ENCODE results near the gene TMEM212.
"Not testable (repeated sequence)": the region's sequence is repeated elsewhere in the genome, so short reads cannot be mapped to it uniquely, and the experiment has no call there.

Gene TMEM212

DNA sequence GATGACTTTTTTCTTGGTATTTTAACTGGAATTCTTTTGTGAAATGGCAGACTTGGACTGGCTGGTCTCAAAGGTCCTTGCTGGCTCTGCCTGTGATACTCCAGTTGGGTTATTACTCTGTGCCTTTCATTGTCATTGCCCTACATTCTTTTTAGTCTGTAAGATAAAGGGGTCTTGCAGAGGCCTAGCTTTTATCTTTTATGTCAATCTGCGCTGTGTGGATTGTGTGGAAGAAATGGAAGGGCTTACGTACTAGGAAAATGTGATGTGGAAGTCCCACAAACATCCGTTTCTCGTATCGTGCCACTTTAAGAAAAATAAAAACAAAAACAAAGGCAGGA lies 8.7 kb upstream of the TMEM212 start:
- no peak for DNase-seq (ENCODE audit: low read depth in 2 of 2)

DNA sequence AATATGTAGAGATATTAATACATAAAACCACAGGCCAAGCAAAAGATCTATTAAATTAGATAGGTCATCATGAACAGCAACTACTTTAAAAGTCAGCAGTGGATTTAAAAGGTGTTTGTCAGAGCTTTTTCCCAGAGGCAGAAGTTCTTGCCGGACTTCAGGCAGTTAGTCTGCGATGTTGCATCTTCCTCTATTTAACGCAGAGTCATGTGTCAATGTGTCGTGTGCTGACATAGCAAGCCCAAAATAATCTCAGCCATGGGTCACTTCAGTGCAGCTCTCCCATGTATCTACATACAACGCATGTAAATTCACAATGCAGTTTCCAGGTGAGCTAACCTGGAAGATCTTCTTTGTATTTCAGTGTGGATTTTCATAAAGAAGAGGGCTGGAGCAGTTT lies 8.0 kb upstream of the TMEM212 start:
- DNase-seq (ENCODE audit: low read depth in 2 of 2), result no peak

DNA sequence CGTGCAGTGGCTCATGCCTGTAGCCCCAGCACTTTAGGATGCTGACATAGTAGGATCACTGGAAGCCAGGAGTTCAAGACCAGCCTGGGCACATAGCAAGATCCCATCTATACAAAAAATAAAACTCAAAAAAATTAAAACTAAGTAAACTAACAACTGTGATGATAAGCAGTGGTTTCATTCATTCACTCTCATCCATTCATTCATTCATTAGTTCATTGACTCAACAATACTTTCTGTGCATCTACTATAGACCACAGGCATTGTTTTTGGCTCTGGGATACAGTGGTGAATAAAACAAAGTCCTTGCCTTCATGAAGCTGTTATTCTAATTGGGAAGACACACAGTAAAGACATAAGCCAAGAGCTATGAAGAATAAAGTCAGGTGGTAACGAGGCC lies 7.5 kb upstream of the TMEM212 start:
- DNase-seq (ENCODE audit: low read depth in 2 of 2), result no peak

DNA sequence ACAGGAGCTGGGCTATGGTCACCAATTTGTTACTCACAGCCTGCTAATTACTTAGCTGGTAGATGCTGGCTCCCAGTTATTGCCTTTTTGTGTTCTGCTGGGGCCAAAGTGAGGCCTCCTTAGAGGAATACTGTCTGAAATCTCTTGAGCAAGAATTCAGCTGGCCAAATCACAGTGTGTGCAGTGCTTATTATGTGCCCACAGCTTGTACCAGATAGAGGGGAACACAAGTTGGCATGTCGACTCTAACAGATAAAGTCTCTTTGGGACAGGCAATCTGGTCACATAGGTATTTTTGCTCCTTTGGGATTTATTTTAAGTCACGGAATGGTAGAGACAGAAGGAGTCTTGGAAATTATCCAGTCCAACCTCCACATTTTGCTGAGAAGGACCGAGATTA lies 6.3 kb upstream of the TMEM212 start:
- DNase-seq (ENCODE audit: low read depth in 2 of 2), result no peak

DNA sequence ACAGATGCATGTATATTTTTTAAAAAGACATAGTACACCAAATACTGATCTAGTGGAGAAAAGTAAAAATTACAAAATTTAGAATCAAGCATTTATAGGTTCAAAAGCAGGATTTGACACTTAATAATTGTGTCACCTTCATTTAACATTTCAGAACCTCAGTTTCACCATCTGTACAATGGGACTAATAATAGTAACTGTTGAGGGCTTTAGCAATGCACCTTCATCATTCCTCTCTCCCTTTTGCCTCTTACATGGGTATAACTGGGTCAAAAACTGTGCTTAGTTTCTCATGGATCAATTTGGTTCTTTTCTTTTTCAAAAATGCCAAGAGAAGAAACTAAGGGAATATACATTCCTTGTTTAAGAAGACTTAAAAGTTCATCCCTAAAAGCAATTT lies 5.5 kb upstream of the TMEM212 start:
- no peak for DNase-seq (ENCODE audit: low read depth in 2 of 2)

DNA sequence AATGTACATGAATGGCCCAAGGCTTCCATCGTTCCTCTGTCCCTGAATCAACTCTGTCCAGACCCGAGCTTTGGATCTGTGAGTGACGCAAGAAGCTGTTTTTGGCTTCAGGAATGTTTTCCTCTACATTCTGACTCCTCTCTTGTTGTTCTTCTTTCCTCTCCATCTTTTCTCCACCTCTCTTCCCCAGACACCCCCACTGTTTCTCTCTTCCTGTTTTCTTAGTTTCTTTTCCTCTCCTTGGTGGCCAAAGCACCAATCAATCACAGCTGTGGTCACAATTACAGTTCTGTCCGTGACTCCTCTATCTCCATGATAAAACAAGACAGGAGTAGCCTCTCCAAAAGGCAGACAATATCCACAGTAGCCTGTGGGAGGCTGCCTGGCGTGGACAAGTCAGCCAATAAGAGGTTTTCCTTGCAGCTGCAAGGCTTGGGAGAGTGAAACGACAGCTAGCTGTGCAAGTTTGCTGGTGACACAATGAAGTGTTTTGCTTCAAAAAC lies 4.9 kb upstream of the TMEM212 start:
- no peak for DNase-seq (ENCODE audit: low read depth in 2 of 2)

DNA sequence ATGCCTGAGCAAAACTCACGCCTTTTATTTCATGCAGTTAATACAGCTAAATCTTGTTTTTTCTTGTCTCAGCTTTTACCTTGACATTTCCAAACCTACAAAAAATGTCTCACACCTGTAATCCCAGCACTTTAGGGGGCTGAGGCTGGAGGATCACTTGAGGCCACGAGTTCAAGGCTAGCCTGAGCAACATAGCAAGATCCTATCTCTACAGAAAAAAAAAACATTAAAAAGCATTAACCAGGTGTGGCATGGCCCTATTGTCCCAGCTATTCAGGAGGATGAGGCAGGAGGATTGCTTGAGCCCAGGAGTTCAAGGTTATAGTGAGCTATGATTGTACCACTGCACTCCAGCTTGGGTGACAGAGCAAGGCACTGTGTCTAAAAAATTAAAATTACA lies 3.9 kb upstream of the TMEM212 start:
- DNase-seq (ENCODE audit: low read depth in 2 of 2), result no peak

DNA sequence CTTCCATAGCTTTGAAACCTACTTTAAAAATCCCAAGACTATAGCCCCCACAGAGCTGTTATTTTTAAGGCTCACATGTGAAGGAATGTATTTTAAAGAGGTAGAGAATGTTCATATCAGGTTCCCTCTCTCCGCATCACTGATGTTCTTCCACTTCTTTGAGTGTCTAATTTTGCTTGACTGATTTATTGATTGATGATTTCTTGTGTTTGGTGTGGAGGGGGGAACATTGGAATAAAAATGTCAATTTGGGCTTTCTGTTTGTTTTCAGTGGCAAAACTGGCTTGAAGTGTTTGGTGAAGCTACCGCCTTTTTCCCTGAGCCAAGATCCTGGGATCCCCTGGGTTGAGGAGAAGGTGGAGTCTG lies 2.7 kb upstream of the TMEM212 start:
- no peak for DNase-seq (ENCODE audit: low read depth in 2 of 2)

DNA sequence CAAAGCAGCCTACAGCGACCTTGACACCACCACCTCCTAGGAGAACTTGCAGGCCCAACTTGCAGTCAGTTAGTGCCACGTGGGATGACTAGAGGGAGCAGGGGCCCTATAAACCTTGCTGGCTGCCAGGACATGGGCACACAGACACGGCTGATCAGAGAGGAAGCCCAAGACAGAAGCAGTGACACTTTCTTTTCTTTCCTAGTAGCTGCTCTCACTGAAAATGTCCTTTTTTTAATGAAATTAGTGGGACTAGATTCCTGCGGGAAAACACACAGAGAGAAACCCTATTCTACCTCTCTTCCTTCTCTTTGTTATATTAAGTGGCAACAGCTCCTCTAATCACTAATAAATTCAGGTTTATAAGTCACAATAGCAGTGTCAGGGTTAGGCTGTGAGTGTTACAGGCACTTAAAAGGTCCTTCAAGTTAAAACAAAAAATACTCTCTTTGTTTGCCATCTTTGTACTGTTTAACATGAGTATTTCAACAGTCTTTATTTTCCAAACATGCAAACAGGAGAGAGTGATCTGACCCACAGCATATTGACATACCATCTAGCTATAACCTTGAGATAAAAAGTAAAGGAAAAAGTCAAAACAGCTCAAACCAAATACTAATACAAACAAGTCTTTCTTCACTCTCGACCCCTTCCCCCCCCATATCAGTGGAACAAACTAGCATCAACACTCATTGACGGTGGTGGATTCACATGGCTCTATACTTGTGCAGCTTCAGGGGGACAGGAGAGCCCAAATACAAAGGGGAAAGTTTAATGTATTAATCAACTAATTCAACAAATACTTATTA lies 2.1 kb upstream of the TMEM212 start:
- no peak for DNase-seq (ENCODE audit: low read depth in 2 of 2)

DNA sequence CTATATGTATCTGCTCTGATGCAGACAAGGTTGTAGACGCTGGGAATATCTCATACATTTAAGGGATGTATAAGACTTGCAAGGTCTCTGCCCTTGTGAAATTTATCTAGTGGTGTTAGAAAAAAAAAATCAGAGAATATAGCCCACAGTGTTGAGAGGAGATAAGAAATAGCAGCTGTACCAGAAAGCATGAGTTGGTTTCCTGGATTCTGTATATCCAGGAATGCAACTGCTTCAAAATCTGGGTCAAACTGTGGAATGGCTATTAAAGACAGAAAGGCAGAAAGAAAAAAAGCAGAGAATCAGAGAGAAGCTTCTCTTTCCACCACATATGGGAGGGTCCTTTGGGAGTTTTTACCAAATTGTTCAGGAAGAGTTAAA lies 1.5 kb upstream of the TMEM212 start:
- no peak for DNase-seq (ENCODE audit: low read depth in 2 of 2)

DNA sequence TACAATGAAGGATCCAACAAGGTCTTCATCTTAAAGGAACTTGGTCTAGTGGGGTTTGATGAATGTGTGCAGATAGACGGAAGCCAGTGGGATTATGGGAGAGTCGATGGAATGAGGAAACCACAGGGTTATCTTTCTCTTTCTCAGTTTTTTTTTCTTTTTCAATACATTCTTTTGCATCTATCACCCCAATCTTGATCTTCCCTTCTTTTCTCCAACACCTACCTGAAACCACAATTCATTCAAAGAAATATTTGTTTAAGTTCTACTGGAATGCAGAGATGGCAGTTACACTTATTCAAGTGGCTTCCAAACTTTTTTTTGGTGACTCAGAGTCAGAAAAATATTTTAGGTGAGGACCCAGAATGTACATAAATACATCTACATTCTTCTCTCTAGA lies 1.7 kb downstream of the TMEM212 start:
- no peak for DNase-seq (ENCODE audit: low read depth in 2 of 2)

DNA sequence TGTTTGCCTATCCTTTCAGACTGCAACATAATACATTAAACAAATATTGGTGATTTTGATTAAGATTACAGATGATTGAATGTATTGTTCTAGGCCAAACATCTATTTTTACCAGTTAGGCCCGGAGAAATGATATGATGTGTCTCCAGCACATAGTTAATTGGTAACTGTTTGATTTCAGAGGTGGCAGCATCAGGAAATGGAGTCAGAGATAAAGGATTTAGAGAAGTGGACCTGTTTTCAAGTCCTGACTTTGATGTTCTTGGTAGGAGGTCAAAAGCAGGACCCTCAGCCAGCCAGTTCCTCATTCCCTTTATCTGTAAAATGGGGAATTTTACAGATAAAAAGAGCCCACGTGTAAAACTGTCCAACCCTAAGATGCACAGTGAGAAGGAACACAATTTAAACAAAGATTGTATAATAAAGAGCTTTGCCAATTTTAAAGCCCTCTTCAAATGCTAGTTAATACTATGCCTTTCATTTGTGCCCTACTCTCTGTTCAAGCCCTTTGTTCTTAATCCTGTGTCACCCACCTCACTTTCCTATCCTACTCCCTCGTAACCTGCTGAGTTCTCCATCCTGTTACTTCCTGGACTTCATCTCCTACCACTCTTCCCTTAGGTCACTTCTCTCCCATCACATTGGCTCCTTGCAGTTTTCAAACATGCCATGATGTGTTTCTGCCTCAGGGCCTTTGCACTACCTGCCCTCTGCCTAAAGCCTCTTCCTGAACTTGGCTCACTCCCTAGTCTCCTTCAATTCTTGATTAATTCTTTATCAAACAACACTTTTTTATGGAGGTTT lies 2.5 kb downstream of the TMEM212 start:
- no peak for DNase-seq (ENCODE audit: low read depth in 2 of 2)

DNA sequence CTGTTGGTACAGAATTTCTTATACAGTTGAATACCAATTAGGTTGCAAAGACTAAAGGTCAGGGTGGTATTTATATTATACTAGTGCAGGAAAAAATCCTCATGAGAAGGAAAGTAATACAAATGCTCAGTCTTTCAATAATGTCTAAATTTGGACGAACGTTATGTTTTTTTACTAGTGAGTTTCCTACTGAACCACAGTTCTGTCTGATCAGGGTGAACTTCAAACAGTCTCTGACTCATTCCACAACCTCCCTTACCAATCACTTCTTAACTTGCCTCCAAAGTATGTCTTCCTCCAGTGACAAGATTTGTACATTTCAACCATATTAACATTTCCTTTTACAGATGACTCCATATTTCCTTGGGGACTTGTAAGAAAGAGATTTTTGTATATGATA lies 3.4 kb downstream of the TMEM212 start:
- DNase-seq (ENCODE audit: low read depth in 2 of 2), result no peak

DNA sequence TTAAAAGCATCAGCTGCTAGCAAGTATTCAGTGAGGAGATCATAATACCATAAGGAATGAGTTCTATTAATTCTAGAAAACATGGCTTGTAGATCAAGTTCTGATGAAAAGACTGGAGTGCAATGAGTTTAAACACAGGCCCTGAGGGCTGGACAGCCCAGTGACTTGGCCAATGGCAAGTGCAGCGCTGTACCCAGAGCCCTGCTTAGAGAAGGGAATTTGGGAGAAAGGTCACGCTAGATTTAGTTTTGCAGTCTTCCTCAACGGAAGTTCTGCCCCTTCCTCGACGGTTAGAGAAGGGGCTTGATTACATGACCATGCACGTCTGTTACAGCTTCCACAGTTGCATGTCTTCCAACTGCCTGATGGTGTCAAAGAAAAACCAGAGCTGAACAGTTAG lies 4.0 kb downstream of the TMEM212 start:
- no peak for DNase-seq (ENCODE audit: low read depth in 2 of 2)

DNA sequence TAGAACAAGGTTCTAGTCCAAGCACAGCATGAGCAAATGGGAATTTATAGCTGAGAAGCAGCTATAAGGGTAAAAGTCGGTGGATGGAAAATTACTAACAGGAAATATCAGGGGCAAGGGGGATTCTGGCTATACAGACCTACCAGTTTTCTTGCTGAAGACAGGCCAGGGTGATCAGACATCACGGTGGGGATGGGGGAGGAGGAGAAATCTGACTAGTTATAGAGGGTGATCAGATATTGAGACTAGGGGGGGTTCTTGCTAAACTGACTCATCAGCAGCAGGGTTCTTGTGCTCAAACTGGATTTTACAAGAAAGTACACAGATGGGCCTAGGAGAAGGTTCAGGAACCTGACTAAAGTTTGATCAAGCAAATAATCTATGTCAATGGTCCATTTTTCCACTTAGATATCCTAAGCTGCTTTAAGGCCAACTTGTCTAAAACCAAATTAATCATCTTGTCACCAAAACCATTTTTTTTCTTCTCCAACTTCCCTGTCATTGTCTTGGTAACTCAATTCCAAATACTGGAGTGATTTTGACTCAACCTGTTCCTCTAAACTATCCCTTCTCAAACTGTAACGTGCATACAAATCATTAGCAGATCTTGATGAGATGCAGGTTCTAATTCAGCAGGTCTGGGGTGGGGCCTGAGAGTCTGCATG lies 4.6 kb downstream of the TMEM212 start:
- DNase-seq (ENCODE audit: low read depth in 2 of 2), result no peak

DNA sequence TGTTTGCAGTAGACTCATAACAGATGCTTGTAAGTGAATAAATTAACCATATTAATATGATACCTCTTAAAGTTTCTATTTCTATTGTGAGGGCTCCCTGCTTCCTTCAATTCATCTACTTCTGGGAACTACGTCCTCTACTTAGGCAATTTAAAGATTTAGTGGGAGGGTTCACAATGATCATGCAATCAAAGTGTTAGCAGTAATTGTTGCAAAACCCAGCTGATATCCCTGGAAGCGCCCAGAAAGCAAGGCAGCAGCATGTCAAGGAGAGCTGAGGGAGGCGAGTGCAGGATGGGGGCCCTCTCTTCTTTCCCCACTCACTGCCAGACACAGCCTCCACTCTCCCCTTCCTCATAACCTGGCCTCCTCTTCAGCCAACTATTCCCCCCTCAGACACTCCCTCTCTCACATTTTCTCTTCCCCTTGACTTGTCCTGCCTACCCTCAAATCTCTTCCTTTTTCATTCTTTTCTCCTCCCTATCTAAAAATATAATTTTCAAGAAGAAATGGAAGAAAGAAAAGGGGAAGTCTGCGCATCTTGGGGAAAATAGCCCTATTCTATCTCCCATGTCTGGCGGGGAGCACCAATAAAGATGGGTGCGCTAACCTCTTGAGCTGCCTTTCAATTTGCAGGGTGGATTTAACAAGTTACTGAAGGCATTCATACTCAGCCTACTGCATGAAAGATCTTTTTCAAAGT lies 6.6 kb downstream of the TMEM212 start:
- DNase-seq (ENCODE audit: low read depth in 2 of 2), result no peak

DNA sequence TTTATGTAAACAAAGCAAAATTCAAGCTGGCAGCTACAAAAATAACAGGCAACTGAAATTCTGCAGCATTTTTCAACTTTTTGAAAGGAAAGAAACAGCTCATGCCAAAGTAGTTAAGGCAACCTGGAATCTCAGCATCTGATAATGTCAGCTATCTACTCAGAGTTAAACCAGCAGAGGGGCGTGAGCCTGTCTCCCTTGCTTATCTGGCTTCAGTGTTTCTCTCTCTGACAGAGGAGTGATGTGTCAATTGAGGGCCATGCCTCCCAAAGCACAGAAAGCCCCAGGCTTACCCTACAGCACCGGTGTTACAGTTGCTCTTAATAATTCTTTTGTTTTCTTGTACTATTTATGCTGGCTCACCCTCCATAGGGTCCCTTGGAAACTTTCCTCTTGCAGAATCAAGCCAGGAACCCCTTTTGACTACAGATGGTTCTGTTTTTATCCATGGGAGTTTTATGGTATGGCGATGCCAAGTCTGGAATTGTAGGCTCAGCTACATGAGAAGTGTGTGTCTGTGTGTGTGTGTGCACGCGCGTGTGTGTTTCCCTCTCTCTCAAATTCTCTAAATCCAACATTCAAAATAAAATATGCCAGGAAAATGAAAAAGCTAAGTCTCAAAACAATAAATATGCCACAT lies 7.3 kb downstream of the TMEM212 start:
- no peak for DNase-seq (ENCODE audit: low read depth in 2 of 2)

DNA sequence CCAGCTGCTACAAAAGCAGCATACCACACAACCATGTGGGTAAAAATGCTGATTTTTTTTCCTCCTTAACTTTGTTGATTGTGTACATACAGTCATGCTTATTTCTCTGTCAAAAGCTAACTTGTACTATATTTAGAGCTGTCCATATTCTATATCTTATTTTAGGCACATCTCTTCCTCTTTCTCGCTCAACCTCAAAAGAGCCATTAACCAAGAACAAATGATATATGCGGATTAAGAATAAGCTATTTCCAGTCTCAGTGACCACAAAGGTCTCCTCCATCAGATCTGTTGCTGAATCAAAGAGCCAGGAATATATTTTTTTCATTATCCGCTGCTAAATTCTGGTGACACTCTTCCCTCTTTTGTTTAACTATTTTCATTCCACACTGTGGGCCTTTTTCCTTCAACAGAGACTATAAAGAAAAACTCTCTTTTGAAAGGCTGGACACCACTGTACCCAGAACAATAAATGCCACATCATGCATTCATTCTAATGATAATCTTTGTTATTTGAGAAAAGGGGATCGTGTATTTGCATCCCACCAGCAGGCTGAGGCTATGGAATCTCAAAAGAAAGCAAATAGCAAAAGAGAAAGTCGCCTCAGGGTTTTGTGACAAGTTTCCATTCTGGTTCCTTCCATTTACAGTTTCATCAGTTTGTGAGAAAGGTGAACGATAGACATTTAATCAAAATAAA lies 8.0 kb downstream of the TMEM212 start:
- DNase-seq (ENCODE audit: low read depth in 2 of 2), result no peak

DNA sequence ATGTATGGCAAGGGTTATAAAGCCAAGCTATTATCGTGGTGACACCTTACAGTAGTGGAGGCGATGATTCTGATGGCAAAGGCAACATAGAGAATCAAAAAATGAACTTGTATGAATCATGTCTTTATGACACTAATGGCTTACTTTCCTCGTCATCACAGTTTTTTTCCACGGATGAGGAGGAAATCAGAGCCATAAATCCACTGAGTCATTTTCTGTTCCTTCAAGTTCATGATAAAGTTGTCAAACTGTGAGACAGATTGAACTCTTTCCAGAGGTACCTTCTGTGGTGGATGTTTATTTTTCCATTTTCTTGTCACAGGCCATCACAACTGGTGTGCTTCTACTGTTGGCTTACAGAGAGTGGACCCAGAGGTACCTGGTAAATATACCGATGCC lies 8.5 kb downstream of the TMEM212 start:
- DNase-seq (ENCODE audit: low read depth in 2 of 2), result no peak

DNA sequence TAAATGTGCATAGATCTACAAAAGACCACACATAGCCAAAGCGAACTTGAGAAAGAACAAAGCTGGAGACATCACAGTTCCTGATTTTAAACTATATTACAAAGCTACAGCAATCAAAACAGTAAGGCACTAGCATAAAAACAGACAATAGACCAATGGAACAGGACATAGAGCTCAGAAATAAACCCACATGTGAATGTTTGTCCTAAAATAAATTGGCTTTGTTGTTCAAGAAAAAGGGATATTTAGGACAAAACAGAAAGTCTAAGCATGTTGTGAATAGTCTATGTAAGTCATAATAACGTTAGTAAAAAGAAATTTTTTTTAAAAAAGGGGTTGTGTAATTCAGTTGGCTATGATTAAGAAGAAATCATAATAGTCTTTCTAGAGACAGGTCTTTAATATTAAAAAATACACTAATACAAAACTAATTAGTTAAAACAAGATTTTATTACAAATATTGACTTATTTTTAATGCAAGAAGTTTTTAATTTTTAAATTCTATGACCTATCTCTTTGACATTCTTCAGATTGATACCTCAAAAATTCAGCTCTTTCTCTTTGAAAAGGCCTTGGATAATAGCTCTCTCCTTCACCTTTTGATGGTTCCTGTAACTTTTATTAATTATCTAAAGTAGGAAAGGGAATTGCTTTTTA lies 11.6 kb downstream of the TMEM212 start:
- DNase-seq (ENCODE audit: low read depth in 2 of 2), result no peak

DNA sequence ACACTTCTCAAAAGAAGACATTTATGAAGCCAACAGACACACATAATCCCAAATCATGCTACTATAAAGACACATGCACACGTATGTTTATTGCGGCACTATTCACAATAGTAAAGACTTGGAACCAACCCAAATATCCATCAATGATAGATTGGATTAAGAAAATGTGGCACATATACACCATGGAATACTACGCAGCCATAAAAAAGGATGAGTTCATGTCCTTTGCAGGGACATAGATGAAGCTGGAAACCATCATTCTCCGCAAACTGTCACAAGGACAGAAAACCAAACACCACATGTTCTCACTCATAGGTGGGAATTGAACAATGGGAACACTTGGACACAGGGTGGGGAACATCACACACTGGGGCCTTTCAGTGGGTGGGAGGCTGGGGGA lies 15.6 kb downstream of the TMEM212 start:
- not testable (repeated sequence) for DNase-seq (ENCODE audit: low read depth in 2 of 2)

All from stimulated activated CD8-positive, alpha-beta memory T cell treated with anti-CD3 and anti-CD28 coated beads, Interleukin-15, amount 100 ng/mL, for 48 hours (primary cell).